HepG2 (cell line): ENCODE results near the gene EIF3A. TPM values are rescaled to one million over a fixed set of nuclear protein-coding genes. Genes with fewer than 3 reads are reported as not detected.

Source experiments
- NBN ChIP-seq: fragments of 450-650 bp; conservative IDR thresholded peaks from 2 replicates; pipeline ENCODE4 v1.6.1; 2017
- PCBP1 ChIP-seq: fragments of 200-400 bp; formaldehyde crosslinking; IDR thresholded peaks from 2 replicates; pipeline ENCODE4 v1.6.1; 2017; ENCODE audit warnings: mild to moderate bottlenecking, low read depth, low read length, borderline replicate concordance
- PHF21A ChIP-seq: sonication (generic); formaldehyde crosslinking; IDR thresholded peaks from 2 replicates; pipeline ENCODE4 v1.5.0; 2020; ENCODE audit warnings: mild to moderate bottlenecking, missing genetic modification reagents
- POGZ ChIP-seq: sonication (generic); formaldehyde crosslinking; IDR thresholded peaks from 2 replicates; pipeline ENCODE4 v1.4.0; 2020; ENCODE audit warnings: mild to moderate bottlenecking, missing genetic modification reagents
- PPARG ChIP-seq: conservative IDR thresholded peaks from 2 replicates; pipeline ENCODE4 v1.6.1; 2016; ENCODE audit warnings: missing biosample characterization, missing genetic modification reagents
- ZMYM4 ChIP-seq: sonication (generic); formaldehyde crosslinking; IDR thresholded peaks from 2 replicates; pipeline ENCODE4 v1.8.1; 2023; ENCODE audit warnings: mild to moderate bottlenecking, missing genetic modification reagents
- ZNF180 ChIP-seq: sonication (generic); formaldehyde crosslinking; IDR thresholded peaks from 2 replicates; pipeline ENCODE4 v1.4.0; 2020; ENCODE audit warnings: low read depth, missing genetic modification reagents, borderline replicate concordance
- ZNF292 ChIP-seq: sonication (generic); formaldehyde crosslinking; IDR thresholded peaks from 2 replicates; pipeline ENCODE4 v1.8.1; 2022; ENCODE audit warnings: mild to moderate bottlenecking, low read depth, missing genetic modification reagents, borderline replicate concordance
- ZNF343 ChIP-seq: sonication (generic); formaldehyde crosslinking; IDR thresholded peaks from 2 replicates; pipeline ENCODE4 v1.4.0; 2020; ENCODE audit warnings: mild to moderate bottlenecking, missing genetic modification reagents
- ZNF430 ChIP-seq: sonication (generic); formaldehyde crosslinking; IDR thresholded peaks from 2 replicates; pipeline ENCODE4 v1.9.0; 2021; ENCODE audit warnings: mild to moderate bottlenecking, missing genetic modification reagents
- ZNF570 ChIP-seq: sonication (generic); formaldehyde crosslinking; IDR thresholded peaks from 2 replicates; pipeline ENCODE4 v1.4.0; 2020; ENCODE audit warnings: mild to moderate bottlenecking, missing genetic modification reagents, borderline replicate concordance
- ZNF609 ChIP-seq: sonication (generic); formaldehyde crosslinking; IDR thresholded peaks from 2 replicates; pipeline ENCODE4 v1.4.0; 2020; ENCODE audit warnings: mild to moderate bottlenecking, missing genetic modification reagents, borderline replicate concordance
- polyA plus RNA-seq, 8 experiments: library from polyadenylated mRNA; depleted of rRNA in 3 of 8; stranded (reverse) in 7 of 8; unstranded in 1 of 8; fragments of >200 nt; fragmentation: Illumina TruSeq in 4 of 8; extraction: Trizol in 4 of 8; gene quantifications; 2 replicates each; pipeline versions ENCODE4 v1.2.1 to v1.2.3, GENCODE V29; 2011 to 2016; ENCODE audit warnings: low read depth in 4 of 8, missing spikeins in 1 of 8, mixed read lengths in 1 of 8; ENCODE audit not compliant: insufficient read depth in 1 of 8
- total RNA-seq, 5 experiments: library from RNA; depleted of rRNA; stranded (reverse); fragments of >200 nt; fragmentation: Illumina TruSeq; extraction: Trizol; gene quantifications; 2 replicates each; pipeline ENCODE4 v1.2.3, GENCODE V29; 2016; ENCODE audit warnings: low read depth in 1 of 5
- TF ChIP-seq, protein P1 (sequence below): sonication (generic); formaldehyde crosslinking; conservative IDR thresholded peaks from 2 replicates; pipeline ENCODE4 v1.4.0; 2020; ENCODE audit warnings: missing genetic modification reagents
- TF ChIP-seq, protein P2 (sequence below): sonication (generic); formaldehyde crosslinking; IDR thresholded peaks from 2 replicates; pipeline ENCODE4 v1.5.1; 2020; ENCODE audit warnings: mild to moderate bottlenecking, missing genetic modification reagents, moderate library complexity

The EIF3A gene
- total and polyA plus RNA-seq, 2 of the 13 experiments (the other 11 are each of a cell fraction or from before 2014, with no cell fraction given), result 25.6 to 117 TPM

DNA sequence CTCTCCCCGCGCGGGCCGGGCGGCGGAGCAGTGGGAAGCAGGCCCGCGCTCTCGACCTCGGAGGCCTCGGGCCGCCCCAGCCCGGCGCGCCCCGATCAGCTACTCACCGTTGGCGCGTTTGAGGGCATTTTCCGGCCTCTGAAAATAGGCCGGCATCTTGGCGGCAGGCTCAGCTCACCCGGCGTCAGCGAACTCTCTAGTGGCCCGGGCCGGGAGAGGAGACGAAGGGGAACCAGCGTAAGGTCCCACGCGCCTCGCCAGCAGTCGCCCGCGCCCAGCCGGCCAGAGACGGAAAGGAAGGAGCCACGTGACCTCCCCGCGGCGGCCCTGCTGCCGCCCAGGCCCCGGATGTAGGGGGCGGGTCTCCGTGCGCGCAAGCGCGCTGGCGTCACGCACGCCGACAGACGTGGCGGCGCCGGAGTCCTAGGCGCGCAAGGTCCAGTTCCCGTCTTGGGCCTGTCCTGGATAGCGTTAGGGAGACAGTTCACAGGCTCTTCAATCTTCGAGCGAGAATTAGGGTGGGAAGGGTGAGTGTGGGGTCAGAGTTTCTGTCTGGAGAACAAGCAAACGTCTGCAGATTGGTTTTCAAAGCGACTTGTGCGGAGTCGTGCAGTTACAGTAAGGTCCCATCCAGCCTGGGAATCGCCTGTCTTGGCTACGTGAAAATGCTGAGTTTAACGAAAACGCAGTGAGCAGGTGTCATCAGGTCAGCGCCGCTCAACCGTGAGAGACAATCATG, at the start of gene EIF3A (continued):
- TF ChIP-seq ZNF609 (CRISPR knock-in tag) (no peak; the same call in 1 of the 2 replicates), PPARG (peak; percentile 31; the same call in 1 of the 2 replicates), ZNF180 (CRISPR knock-in tag) (no peak), ZNF570 (no peak), PCBP1 (no peak), POGZ (CRISPR knock-in tag) (peak; percentile 48; the same call in 1 of the 2 replicates), PHF21A (CRISPR knock-in tag) (peak; percentile 76), ZNF430 (CRISPR knock-in tag) (peak; percentile 86), ZNF343 (CRISPR knock-in tag) (no peak), NBN (no peak), ZNF292 (no peak), ZMYM4 (peak; percentile 60)
- TF ChIP-seq, protein P1, sequence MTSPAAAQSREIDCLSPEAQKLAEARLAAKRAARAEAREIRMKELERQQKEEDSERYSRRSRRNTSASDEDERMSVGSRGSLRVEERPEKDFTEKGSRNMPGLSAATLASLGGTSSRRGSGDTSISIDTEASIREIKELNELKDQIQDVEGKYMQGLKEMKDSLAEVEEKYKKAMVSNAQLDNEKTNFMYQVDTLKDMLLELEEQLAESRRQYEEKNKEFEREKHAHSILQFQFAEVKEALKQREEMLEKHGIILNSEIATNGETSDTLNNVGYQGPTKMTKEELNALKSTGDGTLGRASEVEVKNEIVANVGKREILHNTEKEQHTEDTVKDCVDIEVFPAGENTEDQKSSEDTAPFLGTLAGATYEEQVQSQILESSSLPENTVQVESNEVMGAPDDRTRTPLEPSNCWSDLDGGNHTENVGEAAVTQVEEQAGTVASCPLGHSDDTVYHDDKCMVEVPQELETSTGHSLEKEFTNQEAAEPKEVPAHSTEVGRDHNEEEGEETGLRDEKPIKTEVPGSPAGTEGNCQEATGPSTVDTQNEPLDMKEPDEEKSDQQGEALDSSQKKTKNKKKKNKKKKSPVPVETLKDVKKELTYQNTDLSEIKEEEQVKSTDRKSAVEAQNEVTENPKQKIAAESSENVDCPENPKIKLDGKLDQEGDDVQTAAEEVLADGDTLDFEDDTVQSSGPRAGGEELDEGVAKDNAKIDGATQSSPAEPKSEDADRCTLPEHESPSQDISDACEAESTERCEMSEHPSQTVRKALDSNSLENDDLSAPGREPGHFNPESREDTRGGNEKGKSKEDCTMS (CRISPR knock-in tag), result no peak
- TF ChIP-seq, protein P2, sequence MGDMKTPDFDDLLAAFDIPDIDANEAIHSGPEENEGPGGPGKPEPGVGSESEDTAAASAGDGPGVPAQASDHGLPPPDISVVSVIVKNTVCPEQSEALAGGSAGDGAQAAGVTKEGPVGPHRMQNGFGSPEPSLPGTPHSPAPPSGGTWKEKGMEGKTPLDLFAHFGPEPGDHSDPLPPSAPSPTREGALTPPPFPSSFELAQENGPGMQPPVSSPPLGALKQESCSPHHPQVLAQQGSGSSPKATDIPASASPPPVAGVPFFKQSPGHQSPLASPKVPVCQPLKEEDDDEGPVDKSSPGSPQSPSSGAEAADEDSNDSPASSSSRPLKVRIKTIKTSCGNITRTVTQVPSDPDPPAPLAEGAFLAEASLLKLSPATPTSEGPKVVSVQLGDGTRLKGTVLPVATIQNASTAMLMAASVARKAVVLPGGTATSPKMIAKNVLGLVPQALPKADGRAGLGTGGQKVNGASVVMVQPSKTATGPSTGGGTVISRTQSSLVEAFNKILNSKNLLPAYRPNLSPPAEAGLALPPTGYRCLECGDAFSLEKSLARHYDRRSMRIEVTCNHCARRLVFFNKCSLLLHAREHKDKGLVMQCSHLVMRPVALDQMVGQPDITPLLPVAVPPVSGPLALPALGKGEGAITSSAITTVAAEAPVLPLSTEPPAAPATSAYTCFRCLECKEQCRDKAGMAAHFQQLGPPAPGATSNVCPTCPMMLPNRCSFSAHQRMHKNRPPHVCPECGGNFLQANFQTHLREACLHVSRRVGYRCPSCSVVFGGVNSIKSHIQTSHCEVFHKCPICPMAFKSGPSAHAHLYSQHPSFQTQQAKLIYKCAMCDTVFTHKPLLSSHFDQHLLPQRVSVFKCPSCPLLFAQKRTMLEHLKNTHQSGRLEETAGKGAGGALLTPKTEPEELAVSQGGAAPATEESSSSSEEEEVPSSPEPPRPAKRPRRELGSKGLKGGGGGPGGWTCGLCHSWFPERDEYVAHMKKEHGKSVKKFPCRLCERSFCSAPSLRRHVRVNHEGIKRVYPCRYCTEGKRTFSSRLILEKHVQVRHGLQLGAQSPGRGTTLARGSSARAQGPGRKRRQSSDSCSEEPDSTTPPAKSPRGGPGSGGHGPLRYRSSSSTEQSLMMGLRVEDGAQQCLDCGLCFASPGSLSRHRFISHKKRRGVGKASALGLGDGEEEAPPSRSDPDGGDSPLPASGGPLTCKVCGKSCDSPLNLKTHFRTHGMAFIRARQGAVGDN (CRISPR knock-in tag), result peak; percentile 98
